K562 (cell line): ENCODE measurements around the gene SEC24A.

ENCODE experiments used
- EZH2 ChIP-seq: IDR thresholded peaks from 2 replicates; pipeline ENCODE4 v1.6.1; 2012; ENCODE audit warnings: low read depth, mild to moderate bottlenecking, inconsistent platforms, low read length, borderline replicate concordance
- MAX ChIP-seq: sonication (generic); formaldehyde crosslinking; IDR thresholded peaks from 2 replicates; pipeline ENCODE4 v1.9.0; 2022; ENCODE audit warnings: mild to moderate bottlenecking, missing genetic modification reagents
- RCOR1 ChIP-seq, 2 experiments: IDR thresholded peaks; 2 replicates each; pipeline ENCODE4 v1.6.1; 2012; ENCODE audit warnings: low read depth in 2 of 2, low read length in 2 of 2, borderline replicate concordance in 1 of 2, improper control_type of control experiment in 1 of 2

DNA sequence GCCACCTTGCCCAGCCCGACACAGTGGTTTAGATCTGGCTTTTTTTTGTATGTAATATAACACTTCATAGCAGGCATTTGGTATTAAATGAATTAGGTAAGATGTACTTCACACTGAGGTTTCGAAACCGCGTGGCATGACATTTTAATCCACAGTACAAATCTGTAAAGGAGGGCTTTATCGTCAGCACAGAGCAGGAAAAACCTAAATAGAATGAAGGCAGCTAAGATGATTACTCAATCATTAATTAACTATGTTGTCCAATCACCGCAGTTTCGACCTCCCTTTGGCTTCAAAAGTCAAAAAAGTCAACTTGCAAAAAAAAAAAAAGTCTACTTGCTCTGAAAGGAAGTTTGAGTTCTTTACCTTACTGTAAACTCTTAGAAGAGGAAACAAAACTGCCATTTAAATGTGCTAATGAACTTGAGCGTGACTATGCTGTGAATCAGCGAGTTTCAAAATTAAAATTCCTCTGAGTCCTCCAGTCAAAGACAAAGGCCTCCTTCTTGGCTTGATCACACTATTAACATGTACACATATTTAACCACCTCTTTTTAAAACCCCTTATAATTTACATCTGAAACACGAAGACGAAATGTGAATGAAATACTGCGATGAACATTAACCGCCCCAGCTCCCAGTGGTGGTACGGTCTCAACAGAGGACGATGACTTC, 698 bp upstream of the SEC24A start:
- TF ChIP-seq EZH2 (no peak), RCOR1 (IDR thresholded peaks at IDR 0.05; ENCODE audit: borderline replicate concordance in 1 of 2, low read depth in 2 of 2, low read length in 2 of 2) (no peak), MAX (CRISPR knock-in tag) (no peak)
